MM.1S (cell line): Measurements from ENCODE around the gene ZFPM1.

Experiments used
- EZH2 ChIP-seq: fragments of 300-600 bp; sonication (generic); optimal IDR thresholded peaks from 2 replicates; pipeline ENCODE3; 2017; ENCODE audit warnings: low read depth, mild to moderate bottlenecking, antibody characterized with exemption, low read length, mixed read lengths
- EZH2phosphoT487 ChIP-seq: fragments of 300-600 bp; sonication (generic); IDR thresholded peaks from 2 replicates; pipeline ENCODE4 v1.6.1; 2018; ENCODE audit warnings: antibody characterized with exemption, low read length
- TF ChIP-seq, protein P1 (sequence below): fragments of 300-600 bp; sonication (generic); IDR thresholded peaks from 2 replicates; pipeline ENCODE4 v1.5.1; 2016; ENCODE audit warnings: antibody characterized with exemption, low read length, mixed read lengths

DNA sequence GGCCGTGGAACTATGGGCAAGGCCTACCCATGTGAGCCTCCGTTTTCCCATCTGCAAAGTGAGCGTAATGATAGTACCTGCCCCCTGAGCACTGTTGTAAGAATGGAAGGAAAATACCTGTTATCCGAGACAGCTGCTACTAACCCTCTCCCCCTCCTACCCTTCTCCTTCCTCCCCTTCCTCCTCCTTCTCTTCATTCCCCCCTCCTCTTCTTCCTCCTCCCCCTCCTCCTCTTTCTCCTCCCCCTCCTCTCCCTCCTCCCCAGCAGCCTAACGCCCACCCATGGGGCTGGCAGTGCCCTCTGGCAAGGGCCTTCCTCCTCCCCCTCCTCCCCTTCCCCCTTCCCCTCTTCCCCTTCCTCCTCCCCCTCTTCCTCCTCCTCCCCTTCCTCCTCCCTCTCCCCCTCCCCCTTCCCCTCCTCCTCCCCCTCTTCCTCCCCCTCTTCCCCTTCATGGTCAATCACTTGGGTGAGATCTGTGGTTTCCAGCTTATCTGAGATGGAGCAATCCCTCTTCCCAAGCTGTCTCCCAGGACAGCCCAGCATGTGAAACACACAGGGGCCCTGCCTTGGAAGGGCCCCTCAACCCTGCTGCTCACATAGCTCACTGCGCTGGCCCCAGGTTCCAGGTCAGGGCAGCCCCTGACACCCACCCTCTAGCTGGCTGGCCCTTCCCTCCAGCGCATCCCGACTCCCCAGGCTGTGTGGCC is 6.4 kb downstream of the ZFPM1 start:
- TF ChIP-seq, protein P1, sequence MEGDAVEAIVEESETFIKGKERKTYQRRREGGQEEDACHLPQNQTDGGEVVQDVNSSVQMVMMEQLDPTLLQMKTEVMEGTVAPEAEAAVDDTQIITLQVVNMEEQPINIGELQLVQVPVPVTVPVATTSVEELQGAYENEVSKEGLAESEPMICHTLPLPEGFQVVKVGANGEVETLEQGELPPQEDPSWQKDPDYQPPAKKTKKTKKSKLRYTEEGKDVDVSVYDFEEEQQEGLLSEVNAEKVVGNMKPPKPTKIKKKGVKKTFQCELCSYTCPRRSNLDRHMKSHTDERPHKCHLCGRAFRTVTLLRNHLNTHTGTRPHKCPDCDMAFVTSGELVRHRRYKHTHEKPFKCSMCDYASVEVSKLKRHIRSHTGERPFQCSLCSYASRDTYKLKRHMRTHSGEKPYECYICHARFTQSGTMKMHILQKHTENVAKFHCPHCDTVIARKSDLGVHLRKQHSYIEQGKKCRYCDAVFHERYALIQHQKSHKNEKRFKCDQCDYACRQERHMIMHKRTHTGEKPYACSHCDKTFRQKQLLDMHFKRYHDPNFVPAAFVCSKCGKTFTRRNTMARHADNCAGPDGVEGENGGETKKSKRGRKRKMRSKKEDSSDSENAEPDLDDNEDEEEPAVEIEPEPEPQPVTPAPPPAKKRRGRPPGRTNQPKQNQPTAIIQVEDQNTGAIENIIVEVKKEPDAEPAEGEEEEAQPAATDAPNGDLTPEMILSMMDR = no peak
- TF ChIP-seq EZH2phosphoT487 (no peak), EZH2 (no peak)
